Esophagus muscularis mucosa (tissue), 4 donors: Measurements from ENCODE around the gene KRT4. TPM values are rescaled to one million over a fixed set of nuclear protein-coding genes. Genes with fewer than 3 reads are reported as not detected.

Experiments used
- DNase-seq: peaks from one replicate; pipeline ENCODE4 v3.0.0-alpha.2; 2017; ENCODE audit errors: extremely low spot score
- H3K27ac ChIP-seq, 4 donors: fragments of 200-600 bp; sonication (generic); replicated peaks in 1 of 4; 1 replicate in 3 of 4; 2 replicates in 1 of 4; pipeline ENCODE4 v1.5.1; 2016 to 2019; ENCODE audit warnings: mild to moderate bottlenecking in 1 of 4
- H3K27me3 ChIP-seq, 4 donors: fragments of 200-600 bp; sonication (generic); one replicate each; pipeline versions ENCODE4 v1.5.1 to v1.6.0; 2016 to 2019
- H3K36me3 ChIP-seq, 4 donors: fragments of 200-600 bp; sonication (generic); one replicate each; pipeline ENCODE4 v1.5.1; 2016 to 2019
- H3K4me1 ChIP-seq, 4 donors: fragments of 200-600 bp; sonication (generic); one replicate each; pipeline ENCODE4 v1.5.1; 2016 to 2019
- H3K4me3 ChIP-seq, 4 donors: fragments of 200-600 bp; sonication (generic); 1 replicate in 2 of 4; 2 replicates in 2 of 4; pipeline ENCODE4 v1.5.1; 2016 to 2019; ENCODE audit warnings: mild to moderate bottlenecking in 4 of 4, moderate library complexity in 1 of 4
- H3K9me3 ChIP-seq, 4 donors: fragments of 200-600 bp; sonication (generic); 1 replicate in 3 of 4; 2 replicates in 1 of 4; pipeline ENCODE4 v1.5.1; 2016 to 2019
- EP300 ChIP-seq: sonication (generic); formaldehyde crosslinking; IDR thresholded peaks from one replicate; pipeline ENCODE4 v1.6.1; 2017; ENCODE audit warnings: antibody characterized with exemption
- POLR2A ChIP-seq: fragments of 450-650 bp; IDR thresholded peaks from one replicate; pipeline ENCODE4 v1.6.1; 2017; ENCODE audit warnings: antibody characterized with exemption, moderate library complexity, mild to moderate bottlenecking, low read depth
- POLR2AphosphoS5 ChIP-seq, 2 donors: sonication (generic); formaldehyde crosslinking; IDR thresholded peaks; one replicate each; pipeline ENCODE4 v1.6.1; 2017; ENCODE audit warnings: antibody characterized with exemption in 2 of 2
- WGBS: methylation state at CpG from one replicate; pipeline ENCODE4 v1.1.5; 2018; 5-methylcytosine and 5-hydroxymethylcytosine counted together
- intact Hi-C: fragments of 100-400 bp; cut with DNase I; formaldehyde crosslinking; loops from one replicate; pipeline ENCODE4 v1.15.1; 2023
- total RNA-seq, 4 donors: library from RNA; depleted of rRNA; stranded (reverse); fragments of >200 nt; gene quantifications; one replicate each; pipeline versions ENCODE4 v1.1.0 to v1.2.1, GENCODE V29; 2016
- TF ChIP-seq, protein P1 (sequence below), 3 experiments: fragments of 200-600 bp in 2 of 3; fragments of 450-650 bp in 1 of 3; sonication (generic) in 2 of 3; IDR thresholded peaks; one replicate each; pipeline ENCODE4 v1.5.1; 2017 to 2019; ENCODE audit warnings: antibody characterized with exemption in 3 of 3, mild to moderate bottlenecking in 2 of 3, moderate library complexity in 1 of 3

The KRT4 gene
- total RNA-seq, 4 donors from 2014 or later = 0.13 to 5.4 (median 0.20) TPM

DNA sequence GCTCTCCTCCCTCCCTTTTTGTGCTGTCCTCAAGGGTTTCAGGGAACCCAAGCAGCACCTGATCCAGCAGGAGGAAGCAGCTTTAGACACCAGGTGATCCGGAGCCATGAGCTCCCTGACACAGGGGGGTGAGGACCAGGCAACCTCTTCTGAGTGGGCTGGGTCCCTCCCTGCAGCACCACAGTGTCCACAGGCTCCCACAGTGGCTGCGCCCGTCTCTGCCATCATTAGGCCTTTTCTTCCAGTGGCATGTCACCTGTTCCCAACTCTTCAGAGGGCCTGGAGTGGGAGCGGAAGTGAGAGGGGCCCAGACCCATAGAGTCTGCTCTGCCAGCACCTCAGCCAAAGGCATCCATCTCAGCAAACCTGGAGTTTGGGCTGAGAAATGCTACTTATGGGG is 36.4 kb downstream of the KRT4 start:
- no peak overlapping the region for H3K4me3 ChIP-seq

DNA sequence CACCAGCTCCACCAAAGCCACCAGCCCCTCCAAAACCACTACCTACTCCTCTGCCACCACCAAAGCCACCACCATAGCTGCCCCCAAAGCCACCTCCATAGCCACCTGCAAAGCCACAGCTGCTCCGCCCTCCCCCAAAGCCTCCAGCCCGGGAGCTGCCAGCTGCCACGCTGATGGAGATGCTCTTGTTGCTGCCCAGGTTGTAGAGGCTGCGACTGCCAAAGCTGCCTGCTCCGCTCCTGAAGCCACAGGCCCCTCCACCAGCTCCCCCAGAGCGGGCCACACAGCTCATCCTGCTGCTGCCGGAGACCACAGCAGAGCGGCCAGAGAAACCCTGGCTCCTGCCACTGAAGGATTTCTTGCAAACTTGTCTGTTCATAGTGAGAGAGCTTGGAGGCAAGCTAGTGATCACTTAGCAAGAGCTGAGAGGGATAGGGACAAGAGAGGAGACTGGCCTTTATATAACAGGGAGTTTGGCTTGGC is 37.0 kb downstream of the KRT4 start, which contains the start of gene KRT76:
TSS of gene KRT76 (minus strand) at position 433 of the 483 bp plus-strand sequence. CDS start at position 379, 54 bp downstream.
- no peak for DNase-seq
- H3K27ac ChIP-seq = no peak within 1 kb of the TSS
- no peak for TF ChIP-seq POLR2AphosphoS5 (IDR thresholded peaks at IDR 0.05)
- TF ChIP-seq EP300 = no peak
- TF ChIP-seq, protein P1, sequence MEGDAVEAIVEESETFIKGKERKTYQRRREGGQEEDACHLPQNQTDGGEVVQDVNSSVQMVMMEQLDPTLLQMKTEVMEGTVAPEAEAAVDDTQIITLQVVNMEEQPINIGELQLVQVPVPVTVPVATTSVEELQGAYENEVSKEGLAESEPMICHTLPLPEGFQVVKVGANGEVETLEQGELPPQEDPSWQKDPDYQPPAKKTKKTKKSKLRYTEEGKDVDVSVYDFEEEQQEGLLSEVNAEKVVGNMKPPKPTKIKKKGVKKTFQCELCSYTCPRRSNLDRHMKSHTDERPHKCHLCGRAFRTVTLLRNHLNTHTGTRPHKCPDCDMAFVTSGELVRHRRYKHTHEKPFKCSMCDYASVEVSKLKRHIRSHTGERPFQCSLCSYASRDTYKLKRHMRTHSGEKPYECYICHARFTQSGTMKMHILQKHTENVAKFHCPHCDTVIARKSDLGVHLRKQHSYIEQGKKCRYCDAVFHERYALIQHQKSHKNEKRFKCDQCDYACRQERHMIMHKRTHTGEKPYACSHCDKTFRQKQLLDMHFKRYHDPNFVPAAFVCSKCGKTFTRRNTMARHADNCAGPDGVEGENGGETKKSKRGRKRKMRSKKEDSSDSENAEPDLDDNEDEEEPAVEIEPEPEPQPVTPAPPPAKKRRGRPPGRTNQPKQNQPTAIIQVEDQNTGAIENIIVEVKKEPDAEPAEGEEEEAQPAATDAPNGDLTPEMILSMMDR (IDR thresholded peaks at IDR 0.05) = no peak
- no peak for TF ChIP-seq POLR2A

More for the DNA sequence above, 36.4 kb downstream of the KRT4 start:
- H3K9me3 ChIP-seq = no peaks in the 10 kb centered on the region
- intact Hi-C loops = no loop called here
- peaks cover 0 to 23% (median 0%) of the 10 kb centered on the region in 4 donors for H3K27me3 ChIP-seq
- no peaks in the 10 kb centered on the region for H3K36me3 ChIP-seq
- TF ChIP-seq POLR2A (no peak), POLR2AphosphoS5 (IDR thresholded peaks at IDR 0.05) (no peak), EP300 (no peak)
- TF ChIP-seq, protein P1 (IDR thresholded peaks at IDR 0.05) = no peak
- DNase-seq = no peak
- WGBS = 96% methylated on average over 3 of the region's 4 CpGs
- no peaks in the 10 kb centered on the region for H3K4me1 ChIP-seq
- no peak overlapping the region for H3K27ac ChIP-seq

DNA sequence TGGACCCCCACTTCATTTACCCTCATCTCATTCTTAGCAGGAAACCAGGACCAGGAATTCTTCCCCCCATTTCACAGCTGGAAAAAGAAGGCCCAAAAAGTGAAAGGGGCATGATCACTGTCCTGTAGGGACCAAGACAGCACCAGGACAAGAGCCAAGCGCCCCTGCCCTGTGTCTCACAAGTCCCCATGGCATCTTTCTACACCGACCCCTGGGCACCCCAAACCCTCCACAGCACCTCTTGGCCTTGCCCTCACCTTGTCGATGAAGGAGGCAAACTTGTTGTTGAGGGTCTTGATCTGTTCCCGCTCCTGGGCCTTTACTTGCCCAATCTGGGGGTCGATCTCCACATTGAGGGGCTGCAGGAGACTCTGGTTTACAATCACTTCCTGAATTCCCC is 37.5 kb downstream of the KRT4 start:
- 90% methylated on average over 5 of the region's 5 CpGs for WGBS
- TF ChIP-seq POLR2AphosphoS5 (IDR thresholded peaks at IDR 0.05) = no peak
- no peak for TF ChIP-seq EP300
- TF ChIP-seq, protein P1 (IDR thresholded peaks at IDR 0.05) = no peak
- TF ChIP-seq POLR2A = no peak
- DNase-seq = no peak

More for the DNA sequence above, 37.0 kb downstream of the KRT4 start, which contains the start of gene KRT76:
- H3K27me3 ChIP-seq = peaks cover 0 to 23% (median 0%) of the 10 kb centered on the region in 4 donors
- no peak within 1 kb of the TSS for H3K4me3 ChIP-seq
- H3K9me3 ChIP-seq = no peaks in the 10 kb centered on the region
- WGBS = 89% methylated on average over 7 of the region's 8 CpGs
- H3K36me3 ChIP-seq = no peaks in the 10 kb centered on the region
- intact Hi-C loops = no loop called here
- no peaks in the 10 kb centered on the region for H3K4me1 ChIP-seq

DNA sequence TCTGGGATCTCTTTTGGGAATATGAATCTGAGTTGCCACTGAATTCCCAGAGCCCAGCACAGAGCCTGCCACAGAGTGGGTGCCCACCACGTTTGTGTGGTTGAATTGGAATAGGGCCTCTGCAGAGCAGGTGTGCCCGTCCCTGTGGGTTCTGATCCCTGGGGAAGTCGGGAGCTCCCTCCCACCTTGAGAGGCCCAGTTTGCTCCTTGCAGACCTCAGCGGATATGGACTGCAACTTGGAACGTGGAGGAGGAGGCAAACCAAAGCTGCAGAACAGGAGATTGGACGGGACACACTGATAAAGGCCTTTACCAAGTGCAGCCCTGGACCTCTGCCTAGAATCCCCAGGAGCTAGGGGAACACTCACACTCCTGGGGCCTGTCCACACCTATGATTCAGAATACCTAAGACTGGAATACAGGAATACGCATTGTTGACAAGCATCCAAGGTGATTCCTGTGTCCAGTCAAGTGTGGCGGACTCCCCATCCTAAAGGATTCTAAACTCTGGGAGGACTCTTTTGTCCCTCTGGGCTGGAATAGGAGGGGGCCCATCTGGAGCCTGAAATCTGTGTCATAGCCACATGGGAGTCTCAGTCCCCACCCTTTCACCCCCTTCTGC is 39.2 kb downstream of the KRT4 start:
- H3K9me3 ChIP-seq = no peaks in the 10 kb centered on the region
- no peaks in the 10 kb centered on the region for H3K4me1 ChIP-seq
- no peaks in the 10 kb centered on the region for H3K36me3 ChIP-seq
- H3K4me3 ChIP-seq = no peak overlapping the region
- WGBS = 86% methylated on average over 4 of the region's 8 CpGs
- peaks cover 0 to 15% (median 0%) of the 10 kb centered on the region in 4 donors for H3K27me3 ChIP-seq
- intact Hi-C loops = no loop called here
- DNase-seq = no peak
- TF ChIP-seq, protein P1 (IDR thresholded peaks at IDR 0.05) = no peak
- TF ChIP-seq POLR2AphosphoS5 (IDR thresholded peaks at IDR 0.05) = no peak
- no peak for TF ChIP-seq POLR2A
- TF ChIP-seq EP300 = no peak
- H3K27ac ChIP-seq = no peak overlapping the region

More for the DNA sequence above, 37.5 kb downstream of the KRT4 start:
- intact Hi-C loops = no loop called here
- Histone ChIP-seq H3K4me1 (no peaks in the 10 kb centered on the region), H3K27me3 (peaks cover 0 to 23% (median 0%) of the 10 kb centered on the region in 4 donors), H3K9me3 (no peaks in the 10 kb centered on the region), H3K36me3 (no peaks in the 10 kb centered on the region), H3K4me3 (no peak overlapping the region), H3K27ac (no peak overlapping the region)
